ENCODE measurements around the gene BLMH. TPM values are rescaled to one million over a fixed set of nuclear protein-coding genes. Genes with fewer than 3 reads are reported as not detected.

The BLMH gene
- total and polyA plus RNA-seq, 9 of the 15 experiments (the other 6 are each of a cell fraction or from before 2014, with no cell fraction given): 26.0 to 118 (median 67.3) TPM

DNA sequence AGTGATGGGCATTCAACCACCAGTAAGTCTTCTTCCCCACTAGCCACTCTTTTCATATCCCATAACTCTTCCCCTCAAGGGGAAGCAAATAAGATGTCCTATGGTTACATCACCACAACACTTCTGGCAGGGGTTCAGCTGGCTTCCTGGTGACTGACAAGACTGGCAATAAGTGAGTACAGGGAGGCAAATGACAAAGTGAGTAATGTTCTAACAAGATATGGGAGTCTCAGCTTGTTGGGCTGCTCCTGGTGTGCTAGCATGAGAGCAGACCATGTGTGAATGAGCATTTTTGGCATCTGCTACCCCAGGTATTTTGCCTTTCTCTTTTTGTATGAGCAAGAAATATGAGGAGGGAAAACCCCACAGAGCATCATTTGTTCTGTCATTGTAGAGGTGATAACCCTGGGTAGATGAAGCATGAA is 32.2 kb upstream of the BLMH start (continued):
- TF ChIP-seq ZNF398 (CRISPR knock-in tag; IDR thresholded peaks at IDR 0.05) (no peak), POLR2H (tag; IDR thresholded peaks at IDR 0.05; ENCODE audit: low read depth) (peak; percentile 64; the same call in 1 of the 2 replicates), ZNF212 (CRISPR knock-in tag; IDR thresholded peaks at IDR 0.05) (no peak), ZNF232 (CRISPR knock-in tag; IDR thresholded peaks at IDR 0.05) (no peak), PRPF4 (IDR thresholded peaks at IDR 0.05; ENCODE audit: insufficient read depth, low read depth, low read length, poor library complexity, severe bottlenecking) (no peak), NFE2L1 (tag; IDR thresholded peaks at IDR 0.05; ENCODE audit: borderline replicate concordance, low read depth) (no peak), RBM14 (IDR thresholded peaks at IDR 0.05; ENCODE audit: borderline replicate concordance, insufficient read depth, low read depth, low read length) (no peak), CEBPB (tag; IDR thresholded peaks at IDR 0.05) (no peak), GABPB1 (CRISPR knock-in tag; IDR thresholded peaks at IDR 0.05) (no peak), PCBP1 (IDR thresholded peaks at IDR 0.05; ENCODE audit: low read depth, low read length, poor library complexity, severe bottlenecking) (no peak), SMAD4 (CRISPR knock-in tag; conservative IDR thresholded peaks at IDR 0.05) (0 out of 2 replicates have a peak, but pooled peaks have one; percentile 34), PURB (CRISPR knock-in tag; IDR thresholded peaks at IDR 0.05; ENCODE audit: low read depth) (no peak), XRCC5 (IDR thresholded peaks at IDR 0.05; ENCODE audit: low read depth, low read length) (no peak), RFX5 (IDR thresholded peaks at IDR 0.05; ENCODE audit: low read depth, low read length) (no peak)
- TF ChIP-seq, protein P1, sequence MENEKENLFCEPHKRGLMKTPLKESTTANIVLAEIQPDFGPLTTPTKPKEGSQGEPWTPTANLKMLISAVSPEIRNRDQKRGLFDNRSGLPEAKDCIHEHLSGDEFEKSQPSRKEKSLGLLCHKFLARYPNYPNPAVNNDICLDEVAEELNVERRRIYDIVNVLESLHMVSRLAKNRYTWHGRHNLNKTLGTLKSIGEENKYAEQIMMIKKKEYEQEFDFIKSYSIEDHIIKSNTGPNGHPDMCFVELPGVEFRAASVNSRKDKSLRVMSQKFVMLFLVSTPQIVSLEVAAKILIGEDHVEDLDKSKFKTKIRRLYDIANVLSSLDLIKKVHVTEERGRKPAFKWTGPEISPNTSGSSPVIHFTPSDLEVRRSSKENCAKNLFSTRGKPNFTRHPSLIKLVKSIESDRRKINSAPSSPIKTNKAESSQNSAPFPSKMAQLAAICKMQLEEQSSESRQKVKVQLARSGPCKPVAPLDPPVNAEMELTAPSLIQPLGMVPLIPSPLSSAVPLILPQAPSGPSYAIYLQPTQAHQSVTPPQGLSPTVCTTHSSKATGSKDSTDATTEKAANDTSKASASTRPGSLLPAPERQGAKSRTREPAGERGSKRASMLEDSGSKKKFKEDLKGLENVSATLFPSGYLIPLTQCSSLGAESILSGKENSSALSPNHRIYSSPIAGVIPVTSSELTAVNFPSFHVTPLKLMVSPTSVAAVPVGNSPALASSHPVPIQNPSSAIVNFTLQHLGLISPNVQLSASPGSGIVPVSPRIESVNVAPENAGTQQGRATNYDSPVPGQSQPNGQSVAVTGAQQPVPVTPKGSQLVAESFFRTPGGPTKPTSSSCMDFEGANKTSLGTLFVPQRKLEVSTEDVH (IDR thresholded peaks at IDR 0.05; ENCODE audit: low read depth, partially characterized antibody): no peak

Data from K562 (cell line).